Measurements from ENCODE around the gene SLC29A2.

Gene SLC29A2

DNA sequence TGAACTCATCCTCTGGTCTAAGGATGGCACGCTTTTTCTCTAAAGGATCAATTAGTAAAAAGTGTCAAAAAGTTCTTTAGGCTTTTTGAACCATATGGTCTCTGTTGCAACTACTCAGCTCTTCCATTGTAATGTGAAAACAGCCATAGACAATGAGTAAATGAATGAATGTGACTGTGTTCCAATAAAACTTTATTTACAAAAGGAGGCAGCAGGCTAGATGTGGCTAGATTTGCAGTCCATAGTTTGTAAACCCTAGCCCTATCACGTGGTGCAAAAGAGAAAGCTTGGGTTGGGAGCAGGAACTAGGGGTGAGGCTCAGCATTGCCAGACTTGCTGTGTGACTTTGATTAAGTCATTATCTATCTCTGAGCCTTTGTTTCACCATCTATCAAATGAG lies 43.9 kb upstream of the SLC29A2 start:
- DNase-seq (ENCODE audit: low spot score): no peak
- TF ChIP-seq, protein P1, sequence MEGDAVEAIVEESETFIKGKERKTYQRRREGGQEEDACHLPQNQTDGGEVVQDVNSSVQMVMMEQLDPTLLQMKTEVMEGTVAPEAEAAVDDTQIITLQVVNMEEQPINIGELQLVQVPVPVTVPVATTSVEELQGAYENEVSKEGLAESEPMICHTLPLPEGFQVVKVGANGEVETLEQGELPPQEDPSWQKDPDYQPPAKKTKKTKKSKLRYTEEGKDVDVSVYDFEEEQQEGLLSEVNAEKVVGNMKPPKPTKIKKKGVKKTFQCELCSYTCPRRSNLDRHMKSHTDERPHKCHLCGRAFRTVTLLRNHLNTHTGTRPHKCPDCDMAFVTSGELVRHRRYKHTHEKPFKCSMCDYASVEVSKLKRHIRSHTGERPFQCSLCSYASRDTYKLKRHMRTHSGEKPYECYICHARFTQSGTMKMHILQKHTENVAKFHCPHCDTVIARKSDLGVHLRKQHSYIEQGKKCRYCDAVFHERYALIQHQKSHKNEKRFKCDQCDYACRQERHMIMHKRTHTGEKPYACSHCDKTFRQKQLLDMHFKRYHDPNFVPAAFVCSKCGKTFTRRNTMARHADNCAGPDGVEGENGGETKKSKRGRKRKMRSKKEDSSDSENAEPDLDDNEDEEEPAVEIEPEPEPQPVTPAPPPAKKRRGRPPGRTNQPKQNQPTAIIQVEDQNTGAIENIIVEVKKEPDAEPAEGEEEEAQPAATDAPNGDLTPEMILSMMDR (IDR thresholded peaks at IDR 0.05): no peak
- no peak overlapping the region for H3K27ac ChIP-seq
- no peak overlapping the region for H3K4me3 ChIP-seq

DNA sequence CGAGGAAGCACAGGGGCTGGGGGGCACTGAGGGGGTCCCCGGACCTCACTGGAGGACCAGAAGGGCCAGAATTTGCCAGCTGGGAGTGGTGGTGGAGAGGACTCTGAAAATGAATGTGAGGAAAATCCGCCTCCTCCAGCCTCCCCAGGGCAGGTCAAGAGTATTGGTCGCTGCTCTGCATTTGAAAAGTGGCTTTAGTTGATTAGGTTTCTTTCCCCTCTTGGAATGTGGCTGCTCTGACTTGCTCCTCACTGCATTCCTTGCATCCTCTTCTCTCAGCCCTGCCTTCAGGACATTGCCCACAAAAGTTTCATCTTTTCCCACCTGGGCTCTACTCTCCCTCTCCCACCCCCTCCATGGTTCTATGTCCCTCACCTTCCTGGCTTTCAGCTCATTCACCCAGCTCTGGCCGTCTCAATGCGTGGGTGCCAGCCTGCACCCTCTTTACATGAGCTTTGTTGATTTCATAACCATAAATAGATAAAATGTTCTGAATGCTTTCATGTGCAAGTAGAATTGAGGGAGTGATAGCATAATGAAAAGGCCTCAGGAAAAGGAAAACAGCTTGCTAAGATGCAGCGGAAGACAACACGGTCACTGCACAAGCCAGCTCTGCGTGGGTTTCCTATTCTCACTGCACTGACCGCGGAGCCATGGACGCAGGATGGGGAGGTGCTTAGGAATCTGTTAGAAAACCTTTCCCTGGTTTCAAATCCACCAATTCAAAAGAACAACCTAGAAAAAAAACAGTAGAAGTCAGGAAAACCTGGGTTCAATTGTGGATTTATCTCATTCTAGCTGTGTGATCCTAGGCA lies 42.8 kb upstream of the SLC29A2 start:
- no peak overlapping the region for H3K4me3 ChIP-seq
- TF ChIP-seq, protein P1 (IDR thresholded peaks at IDR 0.05): no peak
- no peak overlapping the region for H3K27ac ChIP-seq
- no peak for DNase-seq (ENCODE audit: low spot score)

DNA sequence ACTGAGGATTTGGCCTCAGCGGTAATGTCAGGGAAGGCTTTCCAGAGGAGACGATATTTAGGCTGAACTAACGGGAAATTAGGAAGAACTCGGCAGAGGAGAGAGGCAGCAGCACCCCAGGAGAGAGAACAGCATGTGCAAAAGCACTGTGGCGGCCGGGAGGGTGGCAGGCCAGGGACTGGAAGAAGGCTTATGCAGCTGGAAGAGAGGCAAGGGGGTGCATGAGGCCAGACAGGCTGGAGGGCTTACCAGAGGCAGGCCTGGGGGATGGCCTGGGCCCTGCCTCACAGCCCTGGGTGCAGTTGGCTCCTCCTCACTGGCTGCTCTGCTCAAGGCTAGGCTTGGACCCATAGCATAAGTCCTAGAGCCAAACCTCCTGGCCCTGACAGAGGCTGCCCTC lies 41.6 kb upstream of the SLC29A2 start:
- Histone ChIP-seq H3K4me3 (no peak overlapping the region), H3K27ac (no peak overlapping the region)
- no peak for DNase-seq (ENCODE audit: low spot score)
- TF ChIP-seq, protein P1 (IDR thresholded peaks at IDR 0.05): no peak

DNA sequence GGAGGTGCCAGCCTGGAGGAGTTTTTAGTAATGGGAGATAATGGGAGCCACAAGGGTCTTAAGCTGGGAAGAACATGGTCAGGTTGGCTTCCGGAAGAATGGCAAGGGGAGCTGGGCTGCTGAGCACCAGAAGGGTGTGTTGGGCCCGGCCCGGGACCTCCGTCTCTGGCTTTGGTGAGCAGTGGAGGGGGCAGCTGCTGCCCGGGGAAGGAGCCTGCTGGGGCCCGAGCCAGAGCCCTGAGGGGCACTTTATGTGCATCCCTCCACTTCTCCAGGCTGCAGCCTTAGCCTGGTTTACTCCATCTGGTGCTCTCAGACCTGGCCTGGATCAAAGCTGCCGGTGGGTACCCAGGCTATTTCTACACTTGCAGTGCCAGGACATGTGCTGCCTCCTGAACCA lies 40.5 kb upstream of the SLC29A2 start:
- Histone ChIP-seq H3K4me3 (peak overlapping the region; percentile 21), H3K27ac (no peak overlapping the region)
- TF ChIP-seq, protein P1 (IDR thresholded peaks at IDR 0.05): no peak
- DNase-seq (ENCODE audit: low spot score): no peak

DNA sequence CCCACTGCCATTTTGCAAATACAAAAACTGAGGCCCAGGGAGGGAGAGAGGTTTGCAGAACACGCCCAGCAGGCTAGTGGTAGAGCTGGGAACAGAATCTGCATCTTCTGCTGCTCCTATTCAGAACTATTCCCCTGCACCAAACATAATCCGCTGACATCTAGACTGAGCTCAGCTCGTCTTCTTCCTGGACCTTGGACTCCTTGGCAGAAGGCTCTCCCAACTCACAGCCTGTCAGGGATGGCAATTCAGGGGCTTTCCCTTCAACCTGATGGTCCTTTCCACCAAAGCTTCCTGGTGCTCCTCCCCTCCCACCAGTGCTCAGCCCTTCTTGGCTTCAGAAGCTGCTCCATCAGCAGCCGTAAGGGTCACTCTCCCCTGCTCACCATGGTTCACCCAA lies 39.8 kb upstream of the SLC29A2 start:
- no peak for DNase-seq (ENCODE audit: low spot score)
- H3K27ac ChIP-seq: peak overlapping the region in 1 of 2 donors; percentile 45
- H3K4me3 ChIP-seq: no peak overlapping the region
- TF ChIP-seq, protein P1 (IDR thresholded peaks at IDR 0.05): no peak

DNA sequence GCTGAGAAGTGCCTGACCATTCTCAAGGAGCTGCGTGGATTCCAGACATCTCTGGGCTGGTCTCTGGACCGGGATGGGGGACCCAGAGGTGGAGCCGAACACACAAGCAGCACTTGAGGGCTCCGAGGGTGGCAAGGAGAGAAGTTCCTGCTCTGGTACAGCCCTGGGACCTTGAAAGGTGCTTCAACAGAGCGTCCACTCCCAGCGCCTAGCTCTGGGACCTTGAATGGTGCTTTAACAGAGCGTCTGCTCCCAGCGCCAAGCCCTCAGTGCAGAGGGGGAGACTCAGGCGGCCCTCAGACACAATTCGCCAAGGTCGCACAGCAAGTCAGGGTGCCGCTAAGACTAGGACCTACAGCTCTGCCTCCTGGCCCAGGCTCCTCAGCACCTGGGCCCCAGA lies 38.6 kb upstream of the SLC29A2 start:
- TF ChIP-seq, protein P1 (IDR thresholded peaks at IDR 0.05): no peak
- H3K27ac ChIP-seq: peak overlapping the region; percentile 67 to 81
- DNase-seq (ENCODE audit: low spot score): no peak
- H3K4me3 ChIP-seq: no peak overlapping the region

DNA sequence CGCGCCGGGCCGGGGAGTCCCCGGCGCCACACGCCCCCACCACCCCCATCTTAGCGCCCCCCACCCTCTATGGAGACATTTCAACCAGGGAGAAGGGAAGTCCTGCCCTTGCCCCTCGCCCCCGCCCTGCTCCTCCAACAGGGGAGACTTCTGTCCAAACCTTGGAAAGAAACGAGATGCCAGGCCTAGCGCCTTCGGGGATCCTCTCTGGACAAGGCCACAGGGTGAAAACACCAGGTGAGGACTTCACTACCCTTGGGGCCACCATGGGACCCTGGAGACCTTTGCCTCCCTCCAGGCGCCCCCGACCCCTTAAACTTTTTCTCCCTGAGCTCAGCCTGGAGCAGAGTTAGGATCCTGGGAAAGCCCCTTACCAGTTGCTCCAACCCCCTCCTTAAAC lies 37.7 kb upstream of the SLC29A2 start:
- Histone ChIP-seq H3K4me3 (peak overlapping the region; percentile 77), H3K27ac (peak overlapping the region; percentile 67 to 81)
- no peak for DNase-seq (ENCODE audit: low spot score)
- TF ChIP-seq, protein P1 (IDR thresholded peaks at IDR 0.05): no peak

Data from coronary artery (tissue), 2 donors.